ENCODE measurements around the gene TMEM272. TPM values are rescaled to one million over a fixed set of nuclear protein-coding genes. Genes with fewer than 3 reads are reported as not detected.

The TMEM272 gene, protein sequence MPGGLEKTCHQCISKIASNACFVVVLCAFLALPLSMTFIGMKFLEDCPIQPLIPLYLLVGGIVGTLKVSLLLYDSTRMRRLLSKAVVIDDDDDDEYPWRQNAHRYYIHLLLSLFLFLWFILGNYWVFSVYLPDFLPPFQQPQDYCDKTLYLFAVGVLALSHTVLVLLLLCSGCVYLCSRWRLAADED
- 1 to 10 TPM; 3.2 to 4.2 TPM for total RNA-seq

GRCh38 chr13:51844862-51845573 is at the start of gene TMEM272:
TMEM272 (minus strand) TSS chr13:51845177; CDS start chr13:51838530, 6,647 bp downstream.

GRCh38 chr13:51861723-51862300 is 16.8 kb upstream of the TMEM272 start, which contains the start of gene CCDC70:
CCDC70 (plus strand) TSS chr13:51861969; CDS start chr13:51865412, 3,443 bp downstream.

GRCh38 chr13:51803422-51804294 is 41.3 kb downstream of the TMEM272 start, which contains the start of gene DHRS12:
DHRS12 (minus strand) TSS chr13:51804163; CDS start chr13:51799659, 4,504 bp downstream.

Other genes starting within 250 kb of the TMEM272 start
- 10 to 100 TPM; 10.9 to 11.5 TPM for gene DHRS12, start 41.0 kb downstream of the TMEM272 start, total RNA-seq
- not detected for gene CCDC70, start 16.8 kb upstream of the TMEM272 start, total RNA-seq
- under 1 TPM; 0.71 to 0.87 TPM for gene ATP7B, start 166.3 kb upstream of the TMEM272 start, total RNA-seq
- 10 to 100 TPM; 25.3 to 32.3 TPM for gene ALG11, start 167.2 kb upstream of the TMEM272 start, total RNA-seq
- gene UTP14C, start 179.5 kb upstream of the TMEM272 start, total RNA-seq, result 10 to 100 TPM; 10.6 to 11.8 TPM